WTC11 (cell line): Measurements from ENCODE around the gene ADGRV1.

ENCODE experiments used
- ETV6 ChIP-seq: sonication (generic); formaldehyde crosslinking; IDR thresholded peaks from 2 replicates; pipeline ENCODE4 v1.8.1; 2022; ENCODE audit warnings: mild to moderate bottlenecking, missing genetic modification reagents
- FOXP1 ChIP-seq: sonication (generic); formaldehyde crosslinking; IDR thresholded peaks from 2 replicates; pipeline ENCODE4 v1.8.0; 2022; ENCODE audit warnings: missing genetic modification reagents, mild to moderate bottlenecking, moderate library complexity, borderline replicate concordance
- JUN ChIP-seq: sonication (generic); formaldehyde crosslinking; IDR thresholded peaks from 2 replicates; pipeline ENCODE4 v1.8.0; 2023; ENCODE audit warnings: mild to moderate bottlenecking, missing genetic modification reagents
- RELA ChIP-seq: sonication (generic); formaldehyde crosslinking; IDR thresholded peaks from 2 replicates; pipeline ENCODE4 v1.8.1; 2022; ENCODE audit warnings: missing genetic modification reagents, mild to moderate bottlenecking, borderline replicate concordance
- ZBTB21 ChIP-seq: sonication (generic); formaldehyde crosslinking; IDR thresholded peaks from 2 replicates; pipeline ENCODE4 v1.8.1; 2023; ENCODE audit warnings: mild to moderate bottlenecking, missing genetic modification reagents, borderline replicate concordance
- TF ChIP-seq, protein P1 (sequence below): fragments of 200-600 bp; IDR thresholded peaks from 2 replicates; pipeline ENCODE4 v1.8.0; 2022; ENCODE audit warnings: antibody characterized with exemption
- TF ChIP-seq, protein P2 (sequence below): sonication (generic); formaldehyde crosslinking; IDR thresholded peaks from 2 replicates; pipeline ENCODE4 v1.8.0; 2023; ENCODE audit warnings: mild to moderate bottlenecking, missing genetic modification reagents
- TF ChIP-seq, protein P3 (sequence below): fragments of 250-450 bp; sonication (Bioruptor Pico); IDR thresholded peaks from 2 replicates; pipeline ENCODE4 v1.8.0; 2021; ENCODE audit warnings: mild to moderate bottlenecking
- TF ChIP-seq, protein P4 (sequence below): sonication (generic); formaldehyde crosslinking; IDR thresholded peaks from 2 replicates; pipeline ENCODE4 v1.8.0; 2023; ENCODE audit warnings: missing genetic modification reagents
- TF ChIP-seq, protein P5 (sequence below): sonication (generic); formaldehyde crosslinking; IDR thresholded peaks from 2 replicates; pipeline ENCODE4 v1.8.1; 2023; ENCODE audit warnings: mild to moderate bottlenecking, missing genetic modification reagents, moderate library complexity

DNA sequence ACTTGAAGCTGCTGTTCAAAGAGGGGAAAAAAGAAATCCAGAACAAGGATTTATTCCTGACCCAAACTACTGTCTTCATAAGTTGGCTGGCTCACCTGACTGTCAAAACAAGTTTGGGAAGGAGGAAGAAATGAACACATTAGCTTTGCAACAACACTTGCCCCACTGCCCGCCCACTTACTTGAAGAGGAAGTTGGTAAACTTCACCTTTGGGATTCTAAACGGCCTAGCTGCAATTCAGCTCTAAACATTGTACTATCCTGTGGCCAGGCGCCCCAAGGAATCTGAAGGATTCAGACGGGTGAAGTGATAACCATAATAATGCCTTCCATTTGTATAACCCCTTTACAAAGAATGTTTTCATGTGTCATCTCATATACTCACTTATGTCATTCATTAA, 625.1 kb downstream of the ADGRV1 start:
- TF ChIP-seq, protein P1, sequence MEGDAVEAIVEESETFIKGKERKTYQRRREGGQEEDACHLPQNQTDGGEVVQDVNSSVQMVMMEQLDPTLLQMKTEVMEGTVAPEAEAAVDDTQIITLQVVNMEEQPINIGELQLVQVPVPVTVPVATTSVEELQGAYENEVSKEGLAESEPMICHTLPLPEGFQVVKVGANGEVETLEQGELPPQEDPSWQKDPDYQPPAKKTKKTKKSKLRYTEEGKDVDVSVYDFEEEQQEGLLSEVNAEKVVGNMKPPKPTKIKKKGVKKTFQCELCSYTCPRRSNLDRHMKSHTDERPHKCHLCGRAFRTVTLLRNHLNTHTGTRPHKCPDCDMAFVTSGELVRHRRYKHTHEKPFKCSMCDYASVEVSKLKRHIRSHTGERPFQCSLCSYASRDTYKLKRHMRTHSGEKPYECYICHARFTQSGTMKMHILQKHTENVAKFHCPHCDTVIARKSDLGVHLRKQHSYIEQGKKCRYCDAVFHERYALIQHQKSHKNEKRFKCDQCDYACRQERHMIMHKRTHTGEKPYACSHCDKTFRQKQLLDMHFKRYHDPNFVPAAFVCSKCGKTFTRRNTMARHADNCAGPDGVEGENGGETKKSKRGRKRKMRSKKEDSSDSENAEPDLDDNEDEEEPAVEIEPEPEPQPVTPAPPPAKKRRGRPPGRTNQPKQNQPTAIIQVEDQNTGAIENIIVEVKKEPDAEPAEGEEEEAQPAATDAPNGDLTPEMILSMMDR, result no peak
- no peak for TF ChIP-seq JUN
- TF ChIP-seq ETV6 (CRISPR knock-in tag), result no peak
- TF ChIP-seq RELA (CRISPR knock-in tag), result no peak
- no peak for TF ChIP-seq FOXP1
- TF ChIP-seq, protein P2, sequence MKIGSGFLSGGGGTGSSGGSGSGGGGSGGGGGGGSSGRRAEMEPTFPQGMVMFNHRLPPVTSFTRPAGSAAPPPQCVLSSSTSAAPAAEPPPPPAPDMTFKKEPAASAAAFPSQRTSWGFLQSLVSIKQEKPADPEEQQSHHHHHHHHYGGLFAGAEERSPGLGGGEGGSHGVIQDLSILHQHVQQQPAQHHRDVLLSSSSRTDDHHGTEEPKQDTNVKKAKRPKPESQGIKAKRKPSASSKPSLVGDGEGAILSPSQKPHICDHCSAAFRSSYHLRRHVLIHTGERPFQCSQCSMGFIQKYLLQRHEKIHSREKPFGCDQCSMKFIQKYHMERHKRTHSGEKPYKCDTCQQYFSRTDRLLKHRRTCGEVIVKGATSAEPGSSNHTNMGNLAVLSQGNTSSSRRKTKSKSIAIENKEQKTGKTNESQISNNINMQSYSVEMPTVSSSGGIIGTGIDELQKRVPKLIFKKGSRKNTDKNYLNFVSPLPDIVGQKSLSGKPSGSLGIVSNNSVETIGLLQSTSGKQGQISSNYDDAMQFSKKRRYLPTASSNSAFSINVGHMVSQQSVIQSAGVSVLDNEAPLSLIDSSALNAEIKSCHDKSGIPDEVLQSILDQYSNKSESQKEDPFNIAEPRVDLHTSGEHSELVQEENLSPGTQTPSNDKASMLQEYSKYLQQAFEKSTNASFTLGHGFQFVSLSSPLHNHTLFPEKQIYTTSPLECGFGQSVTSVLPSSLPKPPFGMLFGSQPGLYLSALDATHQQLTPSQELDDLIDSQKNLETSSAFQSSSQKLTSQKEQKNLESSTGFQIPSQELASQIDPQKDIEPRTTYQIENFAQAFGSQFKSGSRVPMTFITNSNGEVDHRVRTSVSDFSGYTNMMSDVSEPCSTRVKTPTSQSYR (CRISPR knock-in tag), result no peak
- TF ChIP-seq, protein P3, sequence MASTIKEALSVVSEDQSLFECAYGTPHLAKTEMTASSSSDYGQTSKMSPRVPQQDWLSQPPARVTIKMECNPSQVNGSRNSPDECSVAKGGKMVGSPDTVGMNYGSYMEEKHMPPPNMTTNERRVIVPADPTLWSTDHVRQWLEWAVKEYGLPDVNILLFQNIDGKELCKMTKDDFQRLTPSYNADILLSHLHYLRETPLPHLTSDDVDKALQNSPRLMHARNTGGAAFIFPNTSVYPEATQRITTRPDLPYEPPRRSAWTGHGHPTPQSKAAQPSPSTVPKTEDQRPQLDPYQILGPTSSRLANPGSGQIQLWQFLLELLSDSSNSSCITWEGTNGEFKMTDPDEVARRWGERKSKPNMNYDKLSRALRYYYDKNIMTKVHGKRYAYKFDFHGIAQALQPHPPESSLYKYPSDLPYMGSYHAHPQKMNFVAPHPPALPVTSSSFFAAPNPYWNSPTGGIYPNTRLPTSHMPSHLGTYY (CRISPR knock-in tag), result no peak
- TF ChIP-seq ZBTB21 (CRISPR knock-in tag), result no peak
- TF ChIP-seq, protein P4, sequence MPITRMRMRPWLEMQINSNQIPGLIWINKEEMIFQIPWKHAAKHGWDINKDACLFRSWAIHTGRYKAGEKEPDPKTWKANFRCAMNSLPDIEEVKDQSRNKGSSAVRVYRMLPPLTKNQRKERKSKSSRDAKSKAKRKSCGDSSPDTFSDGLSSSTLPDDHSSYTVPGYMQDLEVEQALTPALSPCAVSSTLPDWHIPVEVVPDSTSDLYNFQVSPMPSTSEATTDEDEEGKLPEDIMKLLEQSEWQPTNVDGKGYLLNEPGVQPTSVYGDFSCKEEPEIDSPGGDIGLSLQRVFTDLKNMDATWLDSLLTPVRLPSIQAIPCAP, result no peak
- TF ChIP-seq, protein P5, sequence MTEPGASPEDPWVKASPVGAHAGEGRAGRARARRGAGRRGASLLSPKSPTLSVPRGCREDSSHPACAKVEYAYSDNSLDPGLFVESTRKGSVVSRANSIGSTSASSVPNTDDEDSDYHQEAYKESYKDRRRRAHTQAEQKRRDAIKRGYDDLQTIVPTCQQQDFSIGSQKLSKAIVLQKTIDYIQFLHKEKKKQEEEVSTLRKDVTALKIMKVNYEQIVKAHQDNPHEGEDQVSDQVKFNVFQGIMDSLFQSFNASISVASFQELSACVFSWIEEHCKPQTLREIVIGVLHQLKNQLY (CRISPR knock-in tag), result no peak
